H9 (cell line): Measurements from ENCODE around the gene ARHGAP22. TPM values are rescaled to one million over a fixed set of nuclear protein-coding genes. Genes with fewer than 3 reads are reported as not detected.

ENCODE experiments used
- DNase-seq: peaks from one replicate; pipeline ENCODE4 v3.0.0-alpha.2; 2017
- H2AFZ ChIP-seq: one replicate; pipeline ENCODE4 v1.6.1; 2013; ENCODE audit warnings: mild to moderate bottlenecking, low read length, control low read depth, moderate library complexity
- H2AK5ac ChIP-seq: 2 replicates; pipeline ENCODE4 v1.6.1; 2013; ENCODE audit warnings: low read length, control low read depth, mixed read lengths; ENCODE audit not compliant: insufficient read length
- H2BK120ac ChIP-seq: one replicate; pipeline ENCODE4 v1.6.1; 2013; ENCODE audit warnings: low read depth, mild to moderate bottlenecking, low read length, control low read depth, inconsistent platforms; ENCODE audit not compliant: poor library complexity, severe bottlenecking
- H2BK12ac ChIP-seq: 2 replicates; pipeline ENCODE4 v1.6.1; 2013; ENCODE audit warnings: low read length, control low read depth, mixed read lengths, low read depth; ENCODE audit not compliant: insufficient read length
- H2BK15ac ChIP-seq: 2 replicates; pipeline ENCODE4 v1.6.1; 2013; ENCODE audit warnings: low read depth, low read length, control low read depth
- H2BK20ac ChIP-seq: one replicate; pipeline ENCODE4 v1.6.1; 2013; ENCODE audit warnings: low read depth, mild to moderate bottlenecking, low read length, control low read depth, inconsistent platforms; ENCODE audit not compliant: poor library complexity, severe bottlenecking
- H2BK5ac ChIP-seq: 2 replicates; pipeline ENCODE4 v1.6.1; 2013; ENCODE audit warnings: low read length, control low read depth, mixed read lengths; ENCODE audit not compliant: insufficient read length
- H3K14ac ChIP-seq: 2 replicates; pipeline ENCODE4 v1.6.1; 2013; ENCODE audit warnings: low read length, control low read depth; ENCODE audit not compliant: insufficient read depth
- H3K18ac ChIP-seq: 2 replicates; pipeline ENCODE4 v1.6.1; 2013; ENCODE audit warnings: low read depth, mild to moderate bottlenecking, mixed read lengths, low read length, control low read depth; ENCODE audit not compliant: insufficient read length
- H3K23ac ChIP-seq: 2 replicates; pipeline ENCODE4 v1.6.1; 2013; ENCODE audit warnings: low read length, control low read depth, mixed read lengths, low read depth; ENCODE audit not compliant: insufficient read length
- H3K23me2 ChIP-seq: 2 replicates; pipeline ENCODE4 v1.6.1; 2013; ENCODE audit warnings: low read depth, mild to moderate bottlenecking, mixed read lengths, low read length, control low read depth; ENCODE audit not compliant: insufficient read length, poor library complexity, severe bottlenecking
- H3K27ac ChIP-seq: 2 replicates; pipeline ENCODE4 v1.5.1; 2013; ENCODE audit warnings: low read length, control low read depth, mixed read lengths, low read depth; ENCODE audit not compliant: insufficient read length
- H3K27me3 ChIP-seq: 2 replicates; pipeline ENCODE4 v1.6.1; 2013; ENCODE audit warnings: low read length, control low read depth, inconsistent platforms; ENCODE audit not compliant: insufficient read depth
- H3K4ac ChIP-seq: 2 replicates; pipeline ENCODE4 v1.6.1; 2013; ENCODE audit warnings: low read depth, mild to moderate bottlenecking, control low read depth, inconsistent platforms, low read length, moderate library complexity
- H3K4me1 ChIP-seq: 2 replicates; pipeline ENCODE4 v1.6.1; 2013; ENCODE audit warnings: low read length, control low read depth, inconsistent platforms; ENCODE audit not compliant: insufficient read depth
- H3K4me2 ChIP-seq: 2 replicates; pipeline ENCODE4 v1.6.1; 2013; ENCODE audit warnings: low read length, control low read depth, mixed read lengths; ENCODE audit not compliant: insufficient read length, insufficient read depth
- H3K56ac ChIP-seq: 2 replicates; pipeline ENCODE4 v1.6.1; 2013; ENCODE audit warnings: low read depth, mild to moderate bottlenecking, mixed read lengths, low read length, control low read depth; ENCODE audit not compliant: insufficient read length
- H3K79me1 ChIP-seq: 2 replicates; pipeline ENCODE4 v1.6.1; 2013; ENCODE audit warnings: low read depth, mild to moderate bottlenecking, moderate library complexity, low read length, control low read depth, inconsistent platforms; ENCODE audit not compliant: insufficient read depth, poor library complexity, severe bottlenecking
- H3K79me2 ChIP-seq: 2 replicates; pipeline ENCODE4 v1.6.1; 2013; ENCODE audit warnings: low read length, control low read depth, inconsistent platforms; ENCODE audit not compliant: insufficient read depth
- H3K9ac ChIP-seq: 2 replicates; pipeline ENCODE4 v1.6.1; 2013; ENCODE audit warnings: low read length, control low read depth, mixed read lengths; ENCODE audit not compliant: insufficient read length; ENCODE audit errors: extremely low read depth
- H3K9me3 ChIP-seq: one replicate; pipeline ENCODE4 v1.6.1; 2013; ENCODE audit warnings: low read depth, low read length, inconsistent platforms; ENCODE audit not compliant: control insufficient read depth
- H3T11ph ChIP-seq: one replicate; pipeline ENCODE4 v1.6.1; 2013; ENCODE audit warnings: mild to moderate bottlenecking, low read length, control low read depth, inconsistent platforms
- H4K20me1 ChIP-seq: one replicate; pipeline ENCODE4 v1.6.1; 2013; ENCODE audit not compliant: control insufficient read depth, insufficient read length, insufficient read depth
- H4K5ac ChIP-seq: 2 replicates; pipeline ENCODE4 v1.6.1; 2013; ENCODE audit warnings: low read depth, mild to moderate bottlenecking, mixed read lengths, low read length, control low read depth; ENCODE audit not compliant: insufficient read length
- H4K8ac ChIP-seq: replicated peaks from 2 replicates; pipeline ENCODE4 v1.6.1; 2013; ENCODE audit warnings: low read length, control low read depth, mixed read lengths, low read depth; ENCODE audit not compliant: insufficient read length
- H4K91ac ChIP-seq: 2 replicates; pipeline ENCODE4 v1.6.1; 2013; ENCODE audit warnings: low read depth, mild to moderate bottlenecking, moderate library complexity, mixed read lengths, low read length, control low read depth; ENCODE audit not compliant: insufficient read length
- H3K27ac Mint-ChIP-seq, 3 experiments: 2 replicates in 2 of 3; 3 replicates in 1 of 3; pipeline ENCODE4 v1.8.0; 2020 to 2021; ENCODE audit warnings: mixed read lengths in 3 of 3, mild to moderate bottlenecking in 1 of 3, moderate library complexity in 1 of 3
- H3K27me3 Mint-ChIP-seq: 2 replicates; pipeline ENCODE4 v1.8.0; 2021; ENCODE audit warnings: low read depth, mild to moderate bottlenecking, moderate library complexity, mixed read lengths
- H3K36me3 Mint-ChIP-seq, 3 experiments: 2 replicates in 2 of 3; 3 replicates in 1 of 3; pipeline ENCODE4 v1.8.0; 2020 to 2021; ENCODE audit warnings: low read depth in 3 of 3, mixed read lengths in 3 of 3; ENCODE audit not compliant: insufficient read depth in 1 of 3
- H3K4me1 Mint-ChIP-seq, 2 experiments: 2 replicates each; pipeline ENCODE4 v1.8.0; 2020; ENCODE audit warnings: mixed read lengths in 2 of 2
- H3K4me3 Mint-ChIP-seq, 2 experiments: 2 replicates in 1 of 2; 3 replicates in 1 of 2; pipeline ENCODE4 v1.8.0; 2020 to 2021; ENCODE audit warnings: mild to moderate bottlenecking in 2 of 2, mixed read lengths in 2 of 2, moderate library complexity in 1 of 2
- H3K9me3 Mint-ChIP-seq, 2 experiments: 2 replicates in 1 of 2; 3 replicates in 1 of 2; pipeline ENCODE4 v1.8.0; 2020; ENCODE audit warnings: mild to moderate bottlenecking in 2 of 2, mixed read lengths in 2 of 2, moderate library complexity in 1 of 2
- WGBS: extraction: QIAGEN DNeasy Blood & Tissue Kit; methylation state at CpG from one replicate; pipeline ENCODE4 v1.1.7; 2013; ENCODE audit warnings: missing lambda C conversion rate, low lambda C conversion rate, mixed read lengths; ENCODE audit not compliant: insufficient read length; ENCODE audit errors: extremely low coverage; 5-methylcytosine and 5-hydroxymethylcytosine counted together
- total RNA-seq: library from RNA; stranded (reverse); gene quantifications from 2 replicates; pipeline ENCODE4 v1.2.1, GENCODE V29; 2021
- TF ChIP-seq, protein P1 (sequence below): fragments of 200-600 bp; sonication (generic); conservative IDR thresholded peaks from 3 replicates; pipeline ENCODE4 v1.8.0; 2021; ENCODE audit warnings: antibody characterized with exemption, mild to moderate bottlenecking

Gene ARHGAP22
- total RNA-seq, 1 experiment from 2014 or later: 7.4 TPM

DNA sequence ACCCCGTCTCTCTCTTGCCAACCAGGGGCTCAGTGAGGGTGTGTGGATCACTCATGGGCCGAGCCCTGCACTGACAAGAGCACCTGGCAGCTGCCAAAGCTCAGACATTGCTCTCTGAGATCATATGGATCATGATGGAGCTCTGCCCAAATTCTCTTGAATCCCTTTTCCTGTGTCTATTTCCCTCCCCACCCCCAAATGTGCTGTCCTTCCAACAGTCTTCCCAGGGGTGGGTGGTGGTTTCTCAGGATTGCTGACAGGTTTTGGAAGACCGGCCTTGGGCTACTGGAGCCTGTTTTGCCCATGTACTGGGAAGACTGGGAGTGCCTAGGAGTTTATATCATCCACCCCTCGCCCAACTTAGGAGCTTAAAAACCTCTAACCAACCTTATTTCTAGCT, 10.5 kb downstream of the ARHGAP22 start:
- no peak overlapping the region for H2AFZ ChIP-seq
- no CpG with 5 or more reads among the region's 4 CpGs for WGBS
- no peaks in the 10 kb centered on the region for H3K9me3 Mint-ChIP-seq

More for the DNA sequence above, 10.5 kb downstream of the ARHGAP22 start:
- H3K4me2 ChIP-seq: no peak overlapping the region
- TF ChIP-seq, protein P1, sequence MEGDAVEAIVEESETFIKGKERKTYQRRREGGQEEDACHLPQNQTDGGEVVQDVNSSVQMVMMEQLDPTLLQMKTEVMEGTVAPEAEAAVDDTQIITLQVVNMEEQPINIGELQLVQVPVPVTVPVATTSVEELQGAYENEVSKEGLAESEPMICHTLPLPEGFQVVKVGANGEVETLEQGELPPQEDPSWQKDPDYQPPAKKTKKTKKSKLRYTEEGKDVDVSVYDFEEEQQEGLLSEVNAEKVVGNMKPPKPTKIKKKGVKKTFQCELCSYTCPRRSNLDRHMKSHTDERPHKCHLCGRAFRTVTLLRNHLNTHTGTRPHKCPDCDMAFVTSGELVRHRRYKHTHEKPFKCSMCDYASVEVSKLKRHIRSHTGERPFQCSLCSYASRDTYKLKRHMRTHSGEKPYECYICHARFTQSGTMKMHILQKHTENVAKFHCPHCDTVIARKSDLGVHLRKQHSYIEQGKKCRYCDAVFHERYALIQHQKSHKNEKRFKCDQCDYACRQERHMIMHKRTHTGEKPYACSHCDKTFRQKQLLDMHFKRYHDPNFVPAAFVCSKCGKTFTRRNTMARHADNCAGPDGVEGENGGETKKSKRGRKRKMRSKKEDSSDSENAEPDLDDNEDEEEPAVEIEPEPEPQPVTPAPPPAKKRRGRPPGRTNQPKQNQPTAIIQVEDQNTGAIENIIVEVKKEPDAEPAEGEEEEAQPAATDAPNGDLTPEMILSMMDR: no peak
- DNase-seq: no peak
- no peak overlapping the region for H4K5ac ChIP-seq
- H4K20me1 ChIP-seq: no peaks in the 10 kb centered on the region
- H3K14ac ChIP-seq: no peak overlapping the region; the same call in 1 of the 2 replicates
- Mint-ChIP-seq H3K27ac (no peak overlapping the region), H3K27me3 (peaks cover 72% of the 10 kb centered on the region), H3K36me3 (no peaks in the 10 kb centered on the region), H3K4me1 (peaks cover 23 to 33% of the 10 kb centered on the region in 2 experiments), H3K4me3 (no peak overlapping the region)
- no peak overlapping the region for H4K8ac ChIP-seq
- no peak overlapping the region for H2AK5ac ChIP-seq
- H2BK120ac ChIP-seq: no peak overlapping the region
- no peaks in the 10 kb centered on the region for H3K79me2 ChIP-seq
- H3K23me2 ChIP-seq: no peaks in the 10 kb centered on the region
- no peaks in the 10 kb centered on the region for H3K9me3 ChIP-seq
- H3T11ph ChIP-seq: no peak overlapping the region
- H2BK20ac ChIP-seq: no peak overlapping the region
- no peaks in the 10 kb centered on the region for H3K27me3 ChIP-seq
- peaks cover 3% of the 10 kb centered on the region; the same call in 1 of the 2 replicates for H3K4me1 ChIP-seq
- H2BK5ac ChIP-seq: no peak overlapping the region
- H3K79me1 ChIP-seq: no peaks in the 10 kb centered on the region
- no peak overlapping the region for H4K91ac ChIP-seq
- H3K18ac ChIP-seq: no peak overlapping the region
- no peak overlapping the region for H3K4ac ChIP-seq
- no peak overlapping the region for H2BK12ac ChIP-seq
- no peak overlapping the region for H2BK15ac ChIP-seq
- H3K9ac ChIP-seq: no peak overlapping the region
- no peak overlapping the region for H3K23ac ChIP-seq
- H3K56ac ChIP-seq: no peak overlapping the region
- H3K27ac ChIP-seq: no peak overlapping the region
